ENCODE measurements around the gene ERC2. TPM values are rescaled to one million over a fixed set of nuclear protein-coding genes. Genes with fewer than 3 reads are reported as not detected.

Gene ERC2
- total and polyA plus RNA-seq, 2 of the 13 experiments (the other 11 are each of a cell fraction or from before 2014, with no cell fraction given) = 0.16 to 0.22 TPM

DNA sequence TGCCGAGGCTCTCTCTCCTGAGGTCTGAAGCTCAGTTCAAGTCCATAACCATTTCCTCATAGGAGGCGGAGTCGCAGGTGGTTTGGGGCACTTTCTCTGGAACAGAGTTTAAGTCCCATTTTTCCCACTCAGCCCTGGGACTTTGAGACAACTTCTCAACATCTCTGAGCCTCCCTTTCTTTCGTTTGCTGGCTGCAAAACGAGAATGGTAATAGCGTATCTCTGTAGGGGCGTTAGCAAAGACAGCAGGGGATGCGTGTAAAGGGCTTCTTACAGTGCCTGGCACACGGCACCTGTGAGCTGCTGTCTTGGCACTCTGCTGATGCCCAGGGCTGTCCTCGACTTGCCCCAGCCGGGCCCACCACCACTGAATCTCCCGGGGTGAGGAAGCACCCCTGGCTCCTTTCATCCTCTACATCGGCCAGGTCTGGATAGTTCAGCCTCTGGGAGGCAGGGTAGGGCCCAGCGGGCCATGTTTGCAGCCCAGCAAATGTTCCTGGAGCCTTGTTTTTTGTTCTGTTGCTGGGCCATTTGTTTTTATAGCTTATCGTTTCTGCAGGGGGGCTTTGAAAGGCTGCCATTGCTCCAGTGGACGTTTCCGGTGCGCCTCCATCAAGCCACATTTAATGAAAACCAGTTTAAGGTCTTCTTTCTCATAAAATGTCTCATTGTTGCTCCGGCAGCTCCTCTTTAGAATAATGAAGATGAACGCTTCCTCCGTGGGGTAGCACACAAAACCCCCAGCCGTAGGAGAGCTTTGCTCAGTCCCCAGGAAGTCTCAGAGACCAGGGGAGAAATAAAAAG is 921.2 kb downstream of the ERC2 start:
- no peak overlapping the region for H2AFZ ChIP-seq (ENCODE audit: low read length)
- no peaks in the 10 kb centered on the region for H3K36me3 ChIP-seq (replicated peaks in 1 of 2; ENCODE audit: control insufficient read depth in 1 of 2, insufficient read depth in 2 of 2, low read length in 2 of 2)
- no peaks in the 10 kb centered on the region for H3K4me1 ChIP-seq (ENCODE audit: insufficient read depth, low read length)
- no peak overlapping the region for H3K27ac ChIP-seq (ENCODE audit: extremely low read length, insufficient read depth, low read length)
- no peak for TF ChIP-seq ZNF775 (CRISPR knock-in tag; IDR thresholded peaks at IDR 0.05; ENCODE audit: borderline replicate concordance)
- TF ChIP-seq ZNF382 (CRISPR knock-in tag; IDR thresholded peaks at IDR 0.05; ENCODE audit: borderline replicate concordance) = no peak
- TF ChIP-seq JARID2 (CRISPR knock-in tag; IDR thresholded peaks at IDR 0.05; ENCODE audit: insufficient replicate concordance) = no peak
- TF ChIP-seq, protein P1, sequence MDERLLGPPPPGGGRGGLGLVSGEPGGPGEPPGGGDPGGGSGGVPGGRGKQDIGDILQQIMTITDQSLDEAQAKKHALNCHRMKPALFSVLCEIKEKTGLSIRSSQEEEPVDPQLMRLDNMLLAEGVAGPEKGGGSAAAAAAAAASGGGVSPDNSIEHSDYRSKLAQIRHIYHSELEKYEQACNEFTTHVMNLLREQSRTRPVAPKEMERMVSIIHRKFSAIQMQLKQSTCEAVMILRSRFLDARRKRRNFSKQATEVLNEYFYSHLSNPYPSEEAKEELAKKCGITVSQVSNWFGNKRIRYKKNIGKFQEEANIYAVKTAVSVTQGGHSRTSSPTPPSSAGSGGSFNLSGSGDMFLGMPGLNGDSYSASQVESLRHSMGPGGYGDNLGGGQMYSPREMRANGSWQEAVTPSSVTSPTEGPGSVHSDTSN (CRISPR knock-in tag; IDR thresholded peaks at IDR 0.05) = no peak
- TF ChIP-seq NFIB (CRISPR knock-in tag; IDR thresholded peaks at IDR 0.05; ENCODE audit: borderline replicate concordance) = no peak
- no peak for TF ChIP-seq RFXANK (CRISPR knock-in tag; IDR thresholded peaks at IDR 0.05)
- TF ChIP-seq CREM (IDR thresholded peaks at IDR 0.05) = no peak
- TF ChIP-seq CREM (CRISPR knock-in tag; IDR thresholded peaks at IDR 0.05) = no peak
- no peak for TF ChIP-seq ZNF292 (CRISPR knock-in tag; IDR thresholded peaks at IDR 0.05; ENCODE audit: borderline replicate concordance, low read depth)
- ATAC-seq (no peak), FAIRE-seq (no peak), DNase-seq (ENCODE audit: low spot score) (no peak)
- ChIA-PET POLR2A (no interaction called here), CTCF (ENCODE audit: low intra/inter-chr PET ratio, low total read pairs) (no interaction called here)
- no peaks in the 10 kb centered on the region for H3K9me3 ChIP-seq (ENCODE audit: low read length)
- H3K27me3 ChIP-seq (ENCODE audit: control insufficient read depth in 1 of 2, insufficient read depth in 2 of 2, low read length in 2 of 2) = no peaks in the 10 kb centered on the region; a peak in 1 of 5 replicates
- no peaks in the 10 kb centered on the region for H3K79me2 ChIP-seq (ENCODE audit: insufficient read depth, low read length)
- H3K4me3 ChIP-seq (replicated peaks in 1 of 3; ENCODE audit: insufficient read depth in 1 of 3, low read depth in 2 of 3, low read length in 3 of 3) = no peak overlapping the region
- intact Hi-C loops (cut with micrococcal nuclease; ENCODE audit: unreplicated experiment) = no loop called here
- 52% methylated on average over 16 of the region's 22 CpGs for WGBS (ENCODE audit: low lambda C conversion rate)
- BruUV-seq (replicated peaks) = no TSS peak
- H4K20me1 ChIP-seq (ENCODE audit: insufficient read depth, low read length) = no peaks in the 10 kb centered on the region
- no peak overlapping the region for H3K4me2 ChIP-seq (ENCODE audit: low read depth, low read length)
- H3K9ac ChIP-seq (ENCODE audit: insufficient read depth, low read depth, low read length) = no peak overlapping the region
- in situ Hi-C loops (cut with HindIII; ENCODE audit: extremely low pct_ligation_motif_present, low pct_unique_long_range_greater_than_20kb) = no loop called here
